ENCODE results near the gene KCTD5. TPM values are rescaled to one million over a fixed set of nuclear protein-coding genes. Genes with fewer than 3 reads are reported as not detected.

KCTD5 gene
- total RNA-seq, 4 donors from 2014 or later: 13.7 to 22.7 (median 21.2) TPM

GRCh38 chr16:2704166-2704982 is 22.1 kb downstream of the KCTD5 start:
- no peak for TF ChIP-seq CTCF (IDR thresholded peaks at IDR 0.05; ENCODE audit: low read depth)

- no peak for TF ChIP-seq CTCF (IDR thresholded peaks at IDR 0.05; ENCODE audit: low read depth)
Measured at GRCh38 chr16:2704983-2705275, 22.6 kb downstream of the KCTD5 start.

- no peak for TF ChIP-seq CTCF (IDR thresholded peaks at IDR 0.05; ENCODE audit: low read depth)
Measured at GRCh38 chr16:2705351-2705750, 23.0 kb downstream of the KCTD5 start.

GRCh38 chr16:2706085-2706484 is 23.8 kb downstream of the KCTD5 start:
- TF ChIP-seq CTCF (IDR thresholded peaks at IDR 0.05; ENCODE audit: low read depth): no peak

GRCh38 chr16:2706611-2707311 is 24.4 kb downstream of the KCTD5 start:
- TF ChIP-seq CTCF (IDR thresholded peaks at IDR 0.05; ENCODE audit: low read depth): no peak

- TF ChIP-seq CTCF (IDR thresholded peaks at IDR 0.05; ENCODE audit: low read depth): no peak
Measured at GRCh38 chr16:2707368-2708289, 25.3 kb downstream of the KCTD5 start.

GRCh38 chr16:2708290-2708639 is 25.9 kb downstream of the KCTD5 start:
- no peak for TF ChIP-seq CTCF (IDR thresholded peaks at IDR 0.05; ENCODE audit: low read depth)

All from subcutaneous adipose tissue (tissue), 4 donors.